Astrocyte (in vitro differentiated cells and primary cell): ENCODE data around the gene ZNF48. TPM values are rescaled to one million over a fixed set of nuclear protein-coding genes. Genes with fewer than 3 reads are reported as not detected.

ENCODE experiments used
- DNase-seq: peaks from one replicate; pipeline ENCODE4 v3.0.0-alpha.2; 2010; ENCODE audit warnings: low read depth
- FAIRE-seq: peaks from 2 replicates; lab custom pipeline; 2011; peaks lifted over from hg19 to GRCh38; lab: Jason Lieb, UNC
- H2AFZ ChIP-seq: 2 replicates; pipeline ENCODE4 v1.6.0; 2012; ENCODE audit warnings: low read depth, low read length, inconsistent platforms
- H3K27ac ChIP-seq: 2 replicates; pipeline ENCODE4 v1.5.1; 2011; ENCODE audit warnings: low read depth, low read length, inconsistent platforms
- H3K27me3 ChIP-seq: 2 replicates; pipeline ENCODE4 v1.6.0; 2011; ENCODE audit warnings: low read length, inconsistent platforms; ENCODE audit not compliant: insufficient read depth
- H3K36me3 ChIP-seq: 2 replicates; pipeline ENCODE4 v1.5.1; 2011; ENCODE audit warnings: low read length, inconsistent platforms; ENCODE audit not compliant: insufficient read depth
- H3K4me1 ChIP-seq: 2 replicates; pipeline ENCODE4 v1.5.1; 2011; ENCODE audit warnings: low read length, inconsistent platforms; ENCODE audit not compliant: insufficient read depth
- H3K4me2 ChIP-seq: 2 replicates; pipeline ENCODE4 v1.6.0; 2012; ENCODE audit warnings: low read length, inconsistent platforms
- H3K4me3 ChIP-seq: 2 replicates; pipeline ENCODE4 v1.5.1; 2011; ENCODE audit warnings: low read depth, mild to moderate bottlenecking, low read length, inconsistent platforms; ENCODE audit not compliant: insufficient read depth
- H3K79me2 ChIP-seq: 2 replicates; pipeline ENCODE4 v1.6.0; 2012; ENCODE audit warnings: mild to moderate bottlenecking, low read length, inconsistent platforms; ENCODE audit not compliant: insufficient read depth
- H3K9ac ChIP-seq: 2 replicates; pipeline ENCODE4 v1.6.0; 2012; ENCODE audit warnings: mild to moderate bottlenecking, low read length, inconsistent platforms
- H3K9me3 ChIP-seq: 2 replicates; pipeline ENCODE4 v1.5.1; 2012; ENCODE audit warnings: low read depth, mild to moderate bottlenecking, low read length, inconsistent platforms; ENCODE audit not compliant: insufficient read depth
- H4K20me1 ChIP-seq: 2 replicates; pipeline ENCODE4 v1.6.0; 2012; ENCODE audit warnings: low read length, inconsistent platforms; ENCODE audit not compliant: insufficient read depth
- H3K27ac Mint-ChIP-seq: one replicate; pipeline ENCODE4 v1.8.0; 2021; ENCODE audit warnings: mild to moderate bottlenecking, mixed read lengths; ENCODE audit not compliant: unreplicated experiment
- H3K27me3 Mint-ChIP-seq: one replicate; pipeline ENCODE4 v1.8.0; 2021; ENCODE audit warnings: low read depth, mixed read lengths; ENCODE audit not compliant: unreplicated experiment
- H3K36me3 Mint-ChIP-seq: one replicate; pipeline ENCODE4 v1.8.0; 2021; ENCODE audit warnings: low read depth, mixed read lengths; ENCODE audit not compliant: unreplicated experiment
- H3K4me1 Mint-ChIP-seq: one replicate; pipeline ENCODE4 v1.8.0; 2021; ENCODE audit warnings: low read depth, mixed read lengths; ENCODE audit not compliant: unreplicated experiment
- H3K4me3 Mint-ChIP-seq: one replicate; pipeline ENCODE4 v1.8.0; 2021; ENCODE audit warnings: mild to moderate bottlenecking, moderate library complexity, mixed read lengths; ENCODE audit not compliant: unreplicated experiment
- H3K9me3 Mint-ChIP-seq: one replicate; pipeline ENCODE4 v1.8.0; 2021; ENCODE audit warnings: mild to moderate bottlenecking, mixed read lengths; ENCODE audit not compliant: unreplicated experiment
- CTCF ChIP-seq: IDR thresholded peaks from 2 replicates; pipeline ENCODE4 v1.5.1; 2011; ENCODE audit warnings: low read depth, mild to moderate bottlenecking, inconsistent platforms, low read length, moderate library complexity; ENCODE audit not compliant: insufficient read depth
- EZH2 ChIP-seq: IDR thresholded peaks from 2 replicates; pipeline ENCODE4 v1.6.1; 2012; ENCODE audit warnings: mild to moderate bottlenecking, low read length, inconsistent platforms; ENCODE audit not compliant: insufficient read depth
- total RNA-seq: library from RNA; stranded (reverse); gene quantifications from 2 replicates; pipeline ENCODE4 v1.2.1, GENCODE V29; 2021

ZNF48 gene
- total RNA-seq, 1 donor from 2014 or later, result 19.5 TPM

GRCh38 chr16:30348929-30349328 lies 46.3 kb upstream of the ZNF48 start:
- peaks cover 13% of the 10 kb centered on the region for H3K4me1 ChIP-seq
- H3K79me2 ChIP-seq, result peaks cover 16% of the 10 kb centered on the region
- H3K27me3 Mint-ChIP-seq, result no peaks in the 10 kb centered on the region
- no peak overlapping the region for H2AFZ ChIP-seq
- H4K20me1 ChIP-seq, result peaks cover 35% of the 10 kb centered on the region
- no peaks in the 10 kb centered on the region for H3K9me3 ChIP-seq
- H3K27ac ChIP-seq, result no peak overlapping the region
- peaks cover 9% of the 10 kb centered on the region for H3K36me3 Mint-ChIP-seq
- DNase-seq (no peak), FAIRE-seq (no peak)
- TF ChIP-seq CTCF, result no peak
- no peak for TF ChIP-seq EZH2
- H3K4me2 ChIP-seq, result no peak overlapping the region
- peaks cover 14% of the 10 kb centered on the region for H3K36me3 ChIP-seq
- H3K9me3 Mint-ChIP-seq, result no peaks in the 10 kb centered on the region
- H3K4me3 Mint-ChIP-seq, result no peak overlapping the region
- H3K9ac ChIP-seq, result no peak overlapping the region
- no peaks in the 10 kb centered on the region for H3K4me1 Mint-ChIP-seq
- no peak overlapping the region for H3K4me3 ChIP-seq
- no peak overlapping the region for H3K27ac Mint-ChIP-seq
- H3K27me3 ChIP-seq, result no peaks in the 10 kb centered on the region

GRCh38 chr16:30349675-30350074 lies 45.5 kb upstream of the ZNF48 start:
- Histone ChIP-seq H3K27me3 (no peaks in the 10 kb centered on the region), H3K4me2 (no peak overlapping the region), H3K4me1 (peaks cover 16% of the 10 kb centered on the region), H2AFZ (no peak overlapping the region), H3K4me3 (no peak overlapping the region), H3K27ac (no peak overlapping the region), H3K9me3 (no peaks in the 10 kb centered on the region), H4K20me1 (peaks cover 35% of the 10 kb centered on the region), H3K79me2 (peaks cover 23% of the 10 kb centered on the region), H3K9ac (no peak overlapping the region), H3K36me3 (peaks cover 14% of the 10 kb centered on the region)
- FAIRE-seq (no peak), DNase-seq (no peak)
- Mint-ChIP-seq H3K36me3 (peaks cover 12% of the 10 kb centered on the region), H3K4me3 (no peak overlapping the region), H3K9me3 (no peaks in the 10 kb centered on the region), H3K4me1 (no peaks in the 10 kb centered on the region), H3K27ac (no peak overlapping the region), H3K27me3 (no peaks in the 10 kb centered on the region)
- no peak for TF ChIP-seq EZH2
- no peak for TF ChIP-seq CTCF

GRCh38 chr16:30350134-30350871 lies 44.9 kb upstream of the ZNF48 start:
- H3K4me1 Mint-ChIP-seq, result no peaks in the 10 kb centered on the region
- H3K36me3 Mint-ChIP-seq, result peaks cover 12% of the 10 kb centered on the region
- H3K4me3 ChIP-seq, result no peak overlapping the region
- H3K9ac ChIP-seq, result no peak overlapping the region
- peaks cover 14% of the 10 kb centered on the region for H3K36me3 ChIP-seq
- peaks cover 28% of the 10 kb centered on the region for H3K79me2 ChIP-seq
- H3K27me3 Mint-ChIP-seq, result no peaks in the 10 kb centered on the region
- no peak overlapping the region for H3K27ac Mint-ChIP-seq
- H3K9me3 Mint-ChIP-seq, result no peaks in the 10 kb centered on the region
- TF ChIP-seq CTCF, result no peak
- TF ChIP-seq EZH2, result no peak
- FAIRE-seq (no peak), DNase-seq (peak; percentile 74)
- H3K4me3 Mint-ChIP-seq, result no peak overlapping the region
- no peak overlapping the region for H3K27ac ChIP-seq
- H3K4me1 ChIP-seq, result peaks cover 16% of the 10 kb centered on the region
- peaks cover 35% of the 10 kb centered on the region for H4K20me1 ChIP-seq
- H2AFZ ChIP-seq, result no peak overlapping the region
- no peaks in the 10 kb centered on the region for H3K9me3 ChIP-seq
- H3K4me2 ChIP-seq, result no peak overlapping the region
- no peaks in the 10 kb centered on the region for H3K27me3 ChIP-seq
